ENCODE results near the gene ALDH6A1. TPM values are rescaled to one million over a fixed set of nuclear protein-coding genes. Genes with fewer than 3 reads are reported as not detected.

ALDH6A1 gene
- total RNA-seq, 1 experiment from 2014 or later, result 11.0 TPM

- no peak for DNase-seq (ENCODE audit: low spot score)
- CTCF ChIA-PET, result no interaction called here
- TF ChIP-seq CTCF (conservative IDR thresholded peaks at IDR 0.05; ENCODE audit: low read depth, low read length) (no peak), EZH2 (IDR thresholded peaks at IDR 0.05; ENCODE audit: borderline replicate concordance, low read depth, low read length, poor library complexity, severe bottlenecking) (no peak)
- Histone ChIP-seq H3K27ac (ENCODE audit: low read depth, low read length, poor library complexity, severe bottlenecking) (peak overlapping the region; percentile 58), H3K4me1 (ENCODE audit: insufficient read depth, low read length, poor library complexity, severe bottlenecking) (no peaks in the 10 kb centered on the region), H3K4me3 (ENCODE audit: low read depth, low read length, poor library complexity, severe bottlenecking) (peak overlapping the region; percentile 99), H3K36me3 (ENCODE audit: insufficient read depth, low read length, poor library complexity, severe bottlenecking) (no peaks in the 10 kb centered on the region), H3K9me3 (ENCODE audit: low read depth, low read length, poor library complexity, severe bottlenecking) (no peaks in the 10 kb centered on the region), H3K27me3 (replicated peaks; ENCODE audit: insufficient read depth, low read depth, low read length, poor library complexity) (no peaks in the 10 kb centered on the region)
- no TSS peak for BruUV-seq (replicated peaks)
- POLR2A ChIA-PET (ENCODE audit: low non-redundant PET), result interaction anchor here (0.6 kb wide), 1 partner anchor 122 kb away, joined by 8 read pairs; no protein-coding TSS in a partner anchor
- intact Hi-C loops (cut with micrococcal nuclease; ENCODE audit: unreplicated experiment), result loop anchor here (2.0 kb wide), 1 partner anchor 291 kb away; no protein-coding TSS in a partner anchor
Measured at GRCh38 chr14:74019408-74020137, 64.7 kb downstream of the ALDH6A1 start.

GRCh38 chr14:74018586-74019407 is 65.5 kb downstream of the ALDH6A1 start, which contains the start of the genes BBOF1 and ENTPD5:
TSS of gene BBOF1 (plus strand) at chr14:74019349. CDS start at chr14:74019479, 130 bp downstream.
TSS of gene ENTPD5 (minus strand) at chr14:74019288. CDS start at chr14:73988102, 31,186 bp downstream.
- peak; percentile 91 for DNase-seq (ENCODE audit: low spot score)
- no TSS peak for BruUV-seq (replicated peaks)
- TF ChIP-seq EZH2 (IDR thresholded peaks at IDR 0.05; ENCODE audit: borderline replicate concordance, low read depth, low read length, poor library complexity, severe bottlenecking), result no peak
- TF ChIP-seq CTCF (conservative IDR thresholded peaks at IDR 0.05; ENCODE audit: low read depth, low read length), result no peak
- no peaks in the 10 kb centered on the region for H3K4me1 ChIP-seq (ENCODE audit: insufficient read depth, low read length, poor library complexity, severe bottlenecking)
- CTCF ChIA-PET, result interaction anchor here (0.7 kb wide), 1 partner anchor 448 kb away, joined by 3 read pairs; no protein-coding TSS in a partner anchor
- intact Hi-C loops (cut with micrococcal nuclease; ENCODE audit: unreplicated experiment), result loop anchor here (2.0 kb wide), 1 partner anchor 290 kb away; no protein-coding TSS in a partner anchor
- no peaks in the 10 kb centered on the region for H3K36me3 ChIP-seq (ENCODE audit: insufficient read depth, low read length, poor library complexity, severe bottlenecking)
- POLR2A ChIA-PET (ENCODE audit: low non-redundant PET), result interaction anchor here (0.6 kb wide), 1 partner anchor 121 kb away, joined by 8 read pairs; no protein-coding TSS in a partner anchor
- H3K27ac ChIP-seq (ENCODE audit: low read depth, low read length, poor library complexity, severe bottlenecking), result peak within 1 kb of the TSS; percentile 95
- H3K4me3 ChIP-seq (ENCODE audit: low read depth, low read length, poor library complexity, severe bottlenecking), result peak within 1 kb of the TSS; percentile 99
- H3K27me3 ChIP-seq (replicated peaks; ENCODE audit: insufficient read depth, low read depth, low read length, poor library complexity), result no peaks in the 10 kb centered on the region
- no peaks in the 10 kb centered on the region for H3K9me3 ChIP-seq (ENCODE audit: low read depth, low read length, poor library complexity, severe bottlenecking)

GRCh38 chr14:74018174-74018585 is 66.1 kb downstream of the ALDH6A1 start:
- H3K9me3 ChIP-seq (ENCODE audit: low read depth, low read length, poor library complexity, severe bottlenecking), result no peaks in the 10 kb centered on the region
- H3K27me3 ChIP-seq (replicated peaks; ENCODE audit: insufficient read depth, low read depth, low read length, poor library complexity), result no peaks in the 10 kb centered on the region
- ChIA-PET CTCF (interaction anchor here (0.7 kb wide), 1 partner anchor 447 kb away, joined by 3 read pairs; no protein-coding TSS in a partner anchor), POLR2A (ENCODE audit: low non-redundant PET) (no interaction called here)
- H3K4me3 ChIP-seq (ENCODE audit: low read depth, low read length, poor library complexity, severe bottlenecking), result peak overlapping the region; percentile 99
- no peaks in the 10 kb centered on the region for H3K36me3 ChIP-seq (ENCODE audit: insufficient read depth, low read length, poor library complexity, severe bottlenecking)
- no peaks in the 10 kb centered on the region for H3K4me1 ChIP-seq (ENCODE audit: insufficient read depth, low read length, poor library complexity, severe bottlenecking)
- TF ChIP-seq CTCF (conservative IDR thresholded peaks at IDR 0.05; ENCODE audit: low read depth, low read length) (no peak), EZH2 (IDR thresholded peaks at IDR 0.05; ENCODE audit: borderline replicate concordance, low read depth, low read length, poor library complexity, severe bottlenecking) (no peak)
- BruUV-seq (replicated peaks), result TSS peak; percentile 39
- no peak for DNase-seq (ENCODE audit: low spot score)
- peak overlapping the region; percentile 95 for H3K27ac ChIP-seq (ENCODE audit: low read depth, low read length, poor library complexity, severe bottlenecking)
- intact Hi-C loops (cut with micrococcal nuclease; ENCODE audit: unreplicated experiment), result loop anchor here (2.0 kb wide), 1 partner anchor 289 kb away; no protein-coding TSS in a partner anchor
